PC-3 (cell line): ENCODE results near the gene CCDC93. TPM values are rescaled to one million over a fixed set of nuclear protein-coding genes. Genes with fewer than 3 reads are reported as not detected.

Experiments
- ATAC-seq: fragments of 200-7000 bp; cut with Tn5 transposase; 2 replicates; pipeline ENCODE4 v1.9.1; 2020; ENCODE audit warnings: mild to moderate bottlenecking, moderate library complexity
- BruUV-seq: library from RNA; stranded (reverse); fragments of 400-500 nt; replicated peaks from 2 replicates; lab custom pipeline; 2021; lab: Mats Ljungman, UMichigan
- CTCF ChIA-PET: fragments of 300-600 bp; sonication (Branson Sonifier 250); formaldehyde crosslinking; loops from one replicate; lab custom pipeline; 2022; ENCODE audit warnings: antibody characterized with exemption; lab: Charles Lee
- POLR2A ChIA-PET: fragments of 300-600 bp; sonication (Branson Sonifier 250); formaldehyde crosslinking; loops from one replicate; lab custom pipeline; 2022; ENCODE audit warnings: antibody characterized with exemption; ENCODE audit not compliant: unreplicated experiment; lab: Charles Lee
- DNase-seq: peaks from one replicate; pipeline ENCODE4 v3.0.0-alpha.2; 2015
- H2AFZ ChIP-seq: fragments of 300-600 bp; sonication (generic); 2 replicates; pipeline ENCODE4 v1.6.0; 2016; ENCODE audit warnings: antibody characterized with exemption, low read length
- H3F3A ChIP-seq: fragments of 300-600 bp; sonication (generic); one replicate; pipeline ENCODE4 v1.6.0; 2017; ENCODE audit warnings: antibody characterized with exemption, low read length, control low read depth, mild to moderate bottlenecking; ENCODE audit not compliant: unreplicated experiment
- H3K27ac ChIP-seq: fragments of 300-600 bp; sonication (generic); 2 replicates; pipeline ENCODE4 v1.5.1; 2016; ENCODE audit warnings: mild to moderate bottlenecking, low read length
- H3K27me3 ChIP-seq: fragments of 300-600 bp; sonication (generic); 2 replicates; pipeline ENCODE4 v1.6.1; 2016; ENCODE audit warnings: low read length, mixed read lengths
- H3K36me3 ChIP-seq: fragments of 300-600 bp; sonication (generic); 2 replicates; pipeline ENCODE4 v1.6.1; 2016; ENCODE audit warnings: low read depth, mixed run types, low read length, mixed read lengths
- H3K4me1 ChIP-seq: fragments of 300-600 bp; sonication (generic); 2 replicates; pipeline ENCODE4 v1.5.1; 2016; ENCODE audit warnings: low read length; ENCODE audit not compliant: insufficient read depth
- H3K4me2 ChIP-seq: fragments of 300-600 bp; sonication (generic); 2 replicates; pipeline ENCODE4 v1.6.0; 2016; ENCODE audit warnings: low read length
- H3K4me3 ChIP-seq: fragments of 300-600 bp; sonication (generic); 2 replicates; pipeline ENCODE4 v1.5.1; 2016; ENCODE audit warnings: mild to moderate bottlenecking, low read length, mixed read lengths
- H3K79me2 ChIP-seq: fragments of 300-600 bp; sonication (generic); 2 replicates; pipeline ENCODE4 v1.6.1; 2017; ENCODE audit warnings: low read length, mixed read lengths
- H3K9ac ChIP-seq: fragments of 300-600 bp; sonication (generic); 2 replicates; pipeline ENCODE4 v1.6.0; 2016; ENCODE audit warnings: mild to moderate bottlenecking, low read length
- H3K9me2 ChIP-seq: fragments of 300-600 bp; sonication (generic); replicated peaks from 2 replicates; pipeline ENCODE4 v1.6.1; 2016; ENCODE audit warnings: mixed run types, low read length, mixed read lengths
- H3K9me3 ChIP-seq: fragments of 300-600 bp; sonication (generic); 2 replicates; pipeline ENCODE4 v1.6.1; 2016; ENCODE audit warnings: low read length, mixed read lengths
- H4K20me1 ChIP-seq: fragments of 300-600 bp; sonication (generic); 2 replicates; pipeline ENCODE4 v1.6.1; 2016; ENCODE audit warnings: low read length, mixed read lengths
- CTCF ChIP-seq: fragments of 300-600 bp; sonication (generic); conservative IDR thresholded peaks from 2 replicates; pipeline ENCODE4 v1.5.1; 2017; ENCODE audit warnings: antibody characterized with exemption, low read depth, mild to moderate bottlenecking, low read length
- EZH2 ChIP-seq: fragments of 300-600 bp; sonication (generic); IDR thresholded peaks from one replicate; pipeline ENCODE4 v1.6.1; 2017; ENCODE audit warnings: antibody characterized with exemption, mild to moderate bottlenecking, low read length; ENCODE audit not compliant: unreplicated experiment
- EZH2phosphoT487 ChIP-seq: fragments of 300-600 bp; sonication (generic); IDR thresholded peaks from 2 replicates; pipeline ENCODE4 v1.6.1; 2018; ENCODE audit warnings: mild to moderate bottlenecking, antibody characterized with exemption, low read length, borderline replicate concordance
- intact Hi-C: fragments of 100-400 bp; cut with micrococcal nuclease; formaldehyde crosslinking; loops from 2 replicates; pipeline ENCODE4 v1.9.0; 2023
- total RNA-seq: library from RNA; depleted of rRNA; stranded (reverse); fragments of >200 nt; gene quantifications from 2 replicates; pipeline ENCODE4 v1.2.3, GENCODE V29; 2014

The CCDC93 gene
- total RNA-seq, 1 experiment from 2014 or later = 14.0 TPM

GRCh38 chr2:117980783-117981676 lies 32.8 kb downstream of the CCDC93 start:
- Histone ChIP-seq H2AFZ (no peak overlapping the region), H3K27me3 (no peaks in the 10 kb centered on the region), H3K27ac (peak overlapping the region; percentile 78), H3K36me3 (peaks cover 20% of the 10 kb centered on the region), H3K4me3 (no peak overlapping the region), H3K9ac (peak overlapping the region; percentile 28), H3F3A (no peaks in the 10 kb centered on the region), H3K79me2 (peaks cover 4% of the 10 kb centered on the region; the same call in 1 of the 2 replicates), H3K9me3 (no peaks in the 10 kb centered on the region), H4K20me1 (no peaks in the 10 kb centered on the region), H3K9me2 (no peaks in the 10 kb centered on the region), H3K4me2 (peak overlapping the region; percentile 20; the same call in 1 of the 2 replicates), H3K4me1 (peaks cover 38% of the 10 kb centered on the region)
- ChIA-PET CTCF (no interaction called here), POLR2A (no interaction called here)
- DNase-seq (peak; percentile 89), ATAC-seq (peak; percentile 83)
- intact Hi-C loops = loop anchor here (1.0 to 5.0 kb wide), 2 partner anchors 24 to 39 kb away; no protein-coding TSS in a partner anchor
- BruUV-seq = no TSS peak
- TF ChIP-seq CTCF = no peak
- no peak for TF ChIP-seq EZH2phosphoT487
- TF ChIP-seq EZH2 = no peak

GRCh38 chr2:117979911-117980701 lies 33.8 kb downstream of the CCDC93 start:
- Histone ChIP-seq H3K9me3 (no peaks in the 10 kb centered on the region), H3K27ac (peak overlapping the region; percentile 78), H3K9ac (peak overlapping the region; percentile 28), H3K9me2 (no peaks in the 10 kb centered on the region), H4K20me1 (no peaks in the 10 kb centered on the region), H2AFZ (no peak overlapping the region), H3K4me2 (peak overlapping the region; percentile 20; the same call in 1 of the 2 replicates), H3K36me3 (peaks cover 23% of the 10 kb centered on the region), H3K4me1 (peaks cover 38% of the 10 kb centered on the region), H3F3A (no peaks in the 10 kb centered on the region), H3K4me3 (no peak overlapping the region), H3K79me2 (peaks cover 4% of the 10 kb centered on the region; the same call in 1 of the 2 replicates), H3K27me3 (no peaks in the 10 kb centered on the region)
- DNase-seq = peak; percentile 6
- TF ChIP-seq EZH2 = no peak
- TF ChIP-seq CTCF = no peak
- no peak for TF ChIP-seq EZH2phosphoT487
- no peak for ATAC-seq
- intact Hi-C loops = loop anchor here (5.0 kb wide), 1 partner anchor 38 kb away; no protein-coding TSS in a partner anchor
- no TSS peak for BruUV-seq
- ChIA-PET POLR2A (no interaction called here), CTCF (no interaction called here)
